Occipital lobe (tissue), 2 donors: ENCODE results near the gene FHIT. TPM values are rescaled to one million over a fixed set of nuclear protein-coding genes. Genes with fewer than 3 reads are reported as not detected.
"Not testable (repeated sequence)": the region's sequence is repeated elsewhere in the genome, so short reads cannot be mapped to it uniquely, and the experiment has no call there.

Experiments
- DNase-seq: peaks from one replicate; lab custom pipeline; 2025; lab: John Stamatoyannopoulos, UW
- total RNA-seq: library from RNA; depleted of rRNA; stranded (reverse); fragments of >200 nt; gene quantifications from one replicate; pipeline ENCODE4 v1.2.3, GENCODE V29; 2014

The FHIT gene
- total RNA-seq, 1 donor from 2014 or later = 3.6 TPM

- no peak for DNase-seq
Observed at GRCh38 chr3:60575718-60576272, 675.5 kb downstream of the FHIT start.

- DNase-seq = no peak
Observed at GRCh38 chr3:60574046-60574769, 677.0 kb downstream of the FHIT start.

- DNase-seq = no peak
Observed at GRCh38 chr3:60573494-60573893, 677.8 kb downstream of the FHIT start.

- no peak for DNase-seq
Observed at GRCh38 chr3:60571511-60571910, 679.7 kb downstream of the FHIT start.

- no peak for DNase-seq
Observed at GRCh38 chr3:60557122-60557521, 694.1 kb downstream of the FHIT start.

- DNase-seq = no peak
Observed at GRCh38 chr3:60555686-60556354, 695.4 kb downstream of the FHIT start.

- no peak for DNase-seq
Observed at GRCh38 chr3:60553144-60553543, 698.1 kb downstream of the FHIT start.

- DNase-seq = no peak
Observed at GRCh38 chr3:60552581-60552980, 698.7 kb downstream of the FHIT start.

GRCh38 chr3:60551455-60552209 is 699.6 kb downstream of the FHIT start:
- DNase-seq = no peak

- DNase-seq = no peak
Observed at GRCh38 chr3:60549863-60550262, 701.4 kb downstream of the FHIT start.

GRCh38 chr3:60542995-60543394 is 708.3 kb downstream of the FHIT start:
- DNase-seq = no peak

- not testable (repeated sequence) for DNase-seq
Observed at GRCh38 chr3:60539394-60539793, 711.9 kb downstream of the FHIT start.

GRCh38 chr3:60536420-60536819 is 714.8 kb downstream of the FHIT start:
- DNase-seq = no peak

- no peak for DNase-seq
Observed at GRCh38 chr3:60531759-60532158, 719.5 kb downstream of the FHIT start.

GRCh38 chr3:60528651-60529050 is 722.6 kb downstream of the FHIT start:
- no peak for DNase-seq

- no peak for DNase-seq
Observed at GRCh38 chr3:60523536-60523935, 727.7 kb downstream of the FHIT start.

GRCh38 chr3:60517134-60517533 is 734.1 kb downstream of the FHIT start:
- no peak for DNase-seq

GRCh38 chr3:60514866-60515265 is 736.4 kb downstream of the FHIT start:
- DNase-seq = no peak

GRCh38 chr3:60514085-60514649 is 737.1 kb downstream of the FHIT start:
- no peak for DNase-seq

- no peak for DNase-seq
Observed at GRCh38 chr3:60513241-60513640, 738.0 kb downstream of the FHIT start.

- DNase-seq = no peak
Observed at GRCh38 chr3:60512506-60512905, 738.7 kb downstream of the FHIT start.

GRCh38 chr3:60509471-60509870 is 741.8 kb downstream of the FHIT start:
- DNase-seq = no peak
